Left ventricle myocardium superior (tissue), 1 donor: ENCODE measurements around the gene BRD1. TPM values are rescaled to one million over a fixed set of nuclear protein-coding genes. Genes with fewer than 3 reads are reported as not detected.
"Not testable (repeated sequence)": the region's sequence is repeated elsewhere in the genome, so short reads cannot be mapped to it uniquely, and the experiment has no call there.

ENCODE experiments used
- ATAC-seq: fragments of 200-7000 bp; cut with Tn5 transposase; one replicate; pipeline ENCODE4 v1.9.1; 2020; ENCODE audit warnings: mild to moderate bottlenecking, moderate library complexity
- DNase-seq: peaks from one replicate; pipeline ENCODE4 v3.0.0-alpha.2; 2020
- intact Hi-C: fragments of 100-400 bp; cut with micrococcal nuclease; formaldehyde crosslinking; loops from one replicate; pipeline ENCODE4 v1.11.0; 2022
- total RNA-seq: library from RNA; stranded (reverse); fragmentation: NEBNext Ultra II Directional; extraction: Animal tissue kit (Norgen Biotek cat#: 25700); gene quantifications from one replicate; pipeline ENCODE4 v1.2.1, GENCODE V29; 2021
- donor health status: DM: no; HTN: yes; CAD: no; lungs with severe emphysema.

BRD1 gene
- total RNA-seq, 1 donor from 2014 or later, result 18.7 TPM

DNA sequence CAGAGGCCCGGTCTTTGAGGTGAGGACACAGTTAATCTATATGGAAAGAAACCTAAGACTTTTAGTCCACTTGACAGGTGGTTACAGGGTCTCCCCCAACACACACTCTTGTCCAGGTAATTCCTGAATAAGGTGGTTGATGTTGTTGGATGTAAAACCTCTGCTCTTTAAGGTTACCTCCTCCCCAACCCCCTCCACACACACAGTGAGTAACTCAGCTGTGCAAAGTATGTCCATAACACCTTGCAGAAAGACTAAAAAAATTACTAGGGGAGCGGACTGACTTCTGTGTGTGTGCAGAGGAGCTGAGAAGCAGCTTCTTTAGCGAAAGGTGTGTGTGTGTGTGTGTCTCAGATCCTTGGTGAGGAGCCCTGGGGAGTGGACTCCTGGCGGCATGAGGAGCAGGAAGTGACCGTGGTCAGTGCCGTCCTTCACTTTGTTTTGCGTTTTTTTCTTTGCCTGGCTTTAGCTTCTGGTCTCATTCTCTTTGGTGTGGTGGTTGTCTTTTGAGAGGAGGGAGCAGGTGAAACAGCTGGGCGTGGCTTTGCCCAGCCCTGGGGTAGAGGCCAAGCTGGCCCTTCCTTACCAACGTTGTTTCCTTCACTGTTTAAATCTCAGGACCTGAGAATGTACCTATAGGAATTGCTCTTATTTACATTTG, 27.7 kb upstream of the BRD1 start:
- intact Hi-C loops, result no loop called here
- DNase-seq, result no peak
- no peak for ATAC-seq

DNA sequence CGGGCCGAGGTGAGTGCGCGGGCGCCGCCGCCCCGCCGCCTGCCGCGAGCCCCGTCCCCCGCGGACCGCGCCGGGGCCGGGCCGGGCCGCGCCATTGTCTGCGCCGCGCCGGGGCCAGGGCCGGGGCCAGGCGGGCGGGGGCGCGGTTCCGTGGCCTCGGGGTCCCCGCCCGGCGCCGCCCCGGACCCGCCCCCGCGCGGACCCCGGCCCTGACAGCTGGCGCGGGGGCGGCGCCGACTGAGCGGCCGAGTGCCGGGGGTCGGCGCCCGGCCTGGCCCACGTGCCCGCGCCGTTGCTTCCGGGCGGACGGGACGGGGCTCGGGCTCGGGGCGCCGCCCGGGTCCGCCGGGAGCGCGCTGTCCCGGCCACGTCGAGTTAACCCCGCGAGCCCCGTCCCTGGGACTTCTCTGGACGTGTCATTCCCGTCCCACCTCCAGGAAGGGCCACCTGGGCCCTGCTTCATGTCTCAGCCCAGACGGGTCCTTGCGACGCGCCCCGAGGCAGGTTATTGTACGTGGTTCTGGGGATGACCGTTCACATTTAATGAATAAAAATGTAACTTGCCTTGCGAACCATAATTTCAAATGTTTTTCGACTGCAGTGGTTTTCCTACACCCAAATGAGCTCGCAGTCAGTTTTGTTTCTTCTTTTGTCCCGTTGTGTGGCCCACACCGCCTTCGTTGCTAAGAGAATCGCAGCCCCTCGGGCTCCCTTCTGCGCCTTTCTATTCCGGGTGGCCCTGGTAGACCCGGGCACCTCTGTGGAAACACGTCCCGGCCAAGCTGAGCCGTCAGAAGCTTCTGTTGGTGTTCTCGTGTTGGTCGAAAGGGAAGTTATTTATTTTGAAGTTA, 26.5 kb upstream of the BRD1 start:
- DNase-seq (peak; percentile 50), ATAC-seq (no peak)
- intact Hi-C loops, result no loop called here

DNA sequence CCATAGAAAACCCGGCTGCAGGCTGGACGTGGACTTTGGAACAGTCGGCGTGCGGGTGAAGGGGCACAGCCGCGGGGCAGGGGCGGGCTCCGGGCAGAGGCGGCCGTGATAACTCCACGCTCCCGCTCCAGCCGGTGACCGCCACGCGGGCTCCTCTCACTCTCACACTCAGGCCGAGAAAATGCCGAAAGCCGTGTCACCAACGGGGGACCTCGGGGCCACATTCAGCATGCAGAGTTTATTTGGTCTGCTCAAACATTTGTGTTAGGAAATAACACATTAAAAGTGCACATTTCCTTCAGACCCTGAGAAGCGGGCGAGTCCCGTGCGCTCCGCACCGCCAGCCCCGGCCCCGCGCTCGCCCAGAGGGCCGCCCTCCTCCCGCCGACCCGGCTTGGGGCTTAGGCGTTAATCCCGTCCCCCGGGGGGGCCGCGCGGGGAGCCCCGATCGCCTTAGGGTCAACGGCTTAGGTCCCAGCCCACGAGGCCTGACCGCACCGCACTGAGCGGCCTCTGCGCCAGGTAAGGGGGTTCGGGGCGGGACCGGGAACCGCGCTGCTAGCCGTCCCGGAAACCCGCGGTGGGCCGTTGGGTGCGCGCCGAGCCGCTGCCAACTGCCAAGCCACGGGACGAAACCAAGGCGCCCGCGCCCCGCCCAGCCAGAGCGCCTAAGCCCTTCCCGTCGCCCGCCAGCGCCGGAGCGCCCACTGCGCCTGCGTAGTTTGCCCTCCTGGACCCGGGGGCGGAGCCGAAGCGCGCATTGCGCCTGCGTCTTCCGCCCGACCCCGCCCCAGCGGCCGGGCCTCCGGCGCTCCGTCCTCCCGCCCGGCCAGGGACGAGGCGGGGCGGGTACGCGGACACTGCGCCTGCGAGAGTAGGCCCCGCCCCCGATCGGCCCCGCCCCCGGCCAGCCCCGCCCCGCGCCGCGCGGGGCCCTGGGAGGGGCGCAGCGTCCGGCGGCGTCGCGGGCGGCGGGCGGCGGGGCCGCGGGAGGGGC, 25.5 kb upstream of the BRD1 start, which contains the start of gene ZBED4:
TSS of gene ZBED4 (plus strand) at position 947 of the 997 bp plus-strand sequence. CDS start 29,819 bp downstream, outside the sequence.
- ATAC-seq (peak; percentile 95), DNase-seq (peak; percentile 100)
- intact Hi-C loops, result no loop called here

DNA sequence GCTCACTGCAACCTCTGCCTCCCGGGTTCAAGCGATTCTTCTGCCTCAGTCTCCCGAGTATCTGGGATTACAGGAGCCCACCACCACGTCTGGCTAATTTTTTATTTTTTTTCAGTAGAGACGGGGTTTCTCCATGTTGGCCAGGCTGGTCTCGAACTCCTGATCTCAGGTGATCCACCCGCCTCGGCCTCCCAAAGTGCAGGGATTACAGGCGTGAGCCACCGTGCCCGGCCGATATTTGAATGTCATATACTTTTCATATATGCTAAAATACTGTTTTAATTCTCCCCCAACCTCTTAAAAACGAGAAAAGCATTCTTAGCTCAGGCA, 24.9 kb upstream of the BRD1 start:
- intact Hi-C loops, DNase-seq, ATAC-seq: not testable (repeated sequence)

DNA sequence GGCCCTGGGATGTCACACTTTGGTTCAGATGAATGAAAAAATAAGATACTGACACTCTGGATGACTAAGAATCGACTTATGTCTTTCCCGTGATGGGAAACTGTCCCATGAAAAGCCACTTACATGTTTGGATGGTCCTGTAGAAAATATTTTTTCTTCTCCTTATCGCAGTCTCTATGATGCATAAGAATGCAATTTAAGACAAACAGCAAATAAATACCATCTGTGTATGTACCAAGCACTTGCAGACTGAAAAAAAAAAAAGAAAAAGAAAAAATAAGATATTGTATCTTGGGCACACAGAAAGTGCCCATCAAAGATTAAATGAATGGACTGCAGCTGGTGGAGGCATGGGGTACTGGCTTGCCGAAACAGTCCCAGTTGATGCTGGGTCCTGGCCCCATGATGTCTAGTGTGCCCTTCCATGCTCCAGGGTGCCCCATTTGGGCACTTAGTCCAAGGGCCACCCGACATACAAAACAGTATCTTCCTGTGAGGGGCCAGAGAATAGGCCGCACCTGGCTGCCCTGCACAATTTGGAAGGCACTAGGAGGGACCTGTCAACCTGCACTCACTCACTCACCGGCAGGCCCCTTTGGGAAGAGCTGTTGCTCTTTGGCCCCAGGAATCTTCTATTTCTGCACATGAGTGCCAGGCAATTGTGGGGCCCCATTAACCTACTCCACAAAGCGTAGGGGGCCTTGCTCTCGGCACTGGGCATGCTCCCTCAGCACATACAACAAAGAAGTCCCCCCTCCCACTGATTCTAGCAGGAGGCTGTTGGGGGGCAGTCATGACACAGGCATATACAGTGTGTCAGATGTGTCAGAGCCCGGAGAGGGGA, 23.5 kb upstream of the BRD1 start:
- ATAC-seq (no peak), DNase-seq (no peak)
- intact Hi-C loops, result no loop called here

DNA sequence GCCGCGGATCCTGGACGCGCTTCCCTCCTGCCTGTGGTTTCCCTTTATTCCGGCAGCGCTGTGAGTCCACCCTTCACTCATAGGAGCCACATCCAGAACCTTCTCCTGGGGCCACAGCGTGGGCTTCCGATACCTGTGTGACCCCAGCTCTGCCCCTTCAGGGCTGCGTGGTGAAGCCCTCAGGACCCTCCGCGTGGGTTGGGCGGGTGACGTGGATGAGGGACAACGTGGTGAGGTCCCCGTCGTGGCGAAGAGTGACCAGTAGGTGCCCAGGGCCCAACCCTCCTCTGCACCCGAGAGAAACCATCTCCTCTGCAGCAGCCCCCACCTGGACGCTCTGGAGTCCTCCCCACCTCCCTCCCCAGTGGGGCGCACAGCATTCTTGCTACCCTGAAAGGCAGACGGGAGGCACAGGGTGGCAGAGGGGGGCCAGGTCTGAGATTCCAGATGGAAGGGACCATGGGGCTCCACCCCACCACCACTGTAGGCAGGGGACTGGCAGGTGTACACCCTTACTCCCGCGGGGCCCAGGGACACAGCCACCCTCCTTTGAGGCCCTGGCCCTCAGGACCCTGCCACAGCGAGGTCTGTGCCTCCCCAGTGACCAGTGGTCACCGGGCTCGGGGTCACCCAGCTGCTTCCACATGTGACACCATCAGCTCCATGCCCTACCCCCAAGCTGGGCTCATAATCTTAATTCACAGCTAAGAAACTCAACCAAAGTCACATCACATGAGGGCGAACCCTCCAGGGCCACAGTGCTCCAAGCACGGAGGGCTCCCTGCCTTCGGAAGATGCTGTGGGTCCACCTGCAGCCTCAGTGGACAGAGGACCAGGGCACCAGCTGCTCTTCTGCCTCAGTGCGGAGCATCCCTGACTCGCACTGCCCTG, 22.6 kb upstream of the BRD1 start:
- ATAC-seq (no peak), DNase-seq (no peak)
- intact Hi-C loops, result no loop called here

DNA sequence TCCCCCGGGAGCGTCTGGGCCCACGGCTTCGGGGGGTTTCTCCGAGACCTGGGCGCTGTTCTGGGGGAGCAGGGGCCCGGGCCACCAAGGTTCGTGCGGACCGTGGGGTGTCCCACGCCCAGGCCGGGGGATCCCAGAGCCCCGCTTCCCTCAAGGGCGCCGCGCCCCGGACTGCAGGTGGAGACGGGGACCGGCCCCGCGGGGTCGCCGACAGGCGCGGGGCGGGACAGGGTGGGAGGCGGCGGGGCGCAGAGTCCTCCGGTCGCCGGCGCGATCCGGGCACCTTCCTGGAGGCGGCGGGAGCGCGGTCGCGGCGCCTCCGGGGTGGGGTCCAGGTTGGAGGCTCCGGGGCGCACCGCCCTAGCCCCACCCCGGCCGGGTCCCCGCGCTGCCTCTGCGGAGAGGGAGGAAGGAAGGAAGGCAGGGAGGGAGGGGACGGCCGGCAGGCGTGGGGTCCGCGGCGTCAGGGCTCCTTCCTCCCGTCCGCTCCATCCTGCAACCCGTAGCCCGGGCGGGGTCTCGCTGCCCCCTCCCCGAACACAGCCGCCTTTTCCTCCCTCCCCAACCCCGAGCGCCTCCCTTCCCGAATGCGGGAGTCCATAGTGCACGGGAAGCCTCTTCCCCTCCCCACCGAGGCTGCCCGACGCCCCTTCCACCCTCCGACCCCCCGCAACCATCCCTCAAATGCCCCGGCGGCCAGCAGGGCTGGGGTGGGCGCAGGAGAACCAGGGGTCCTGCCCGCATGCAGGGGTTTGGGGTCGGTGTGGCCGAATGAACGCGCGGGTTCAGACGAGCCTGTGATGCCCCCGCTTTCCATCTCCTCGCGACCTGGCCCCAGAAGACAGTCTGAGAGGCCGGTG, 21.7 kb upstream of the BRD1 start:
- intact Hi-C loops, result no loop called here
- ATAC-seq (no peak), DNase-seq (no peak)

DNA sequence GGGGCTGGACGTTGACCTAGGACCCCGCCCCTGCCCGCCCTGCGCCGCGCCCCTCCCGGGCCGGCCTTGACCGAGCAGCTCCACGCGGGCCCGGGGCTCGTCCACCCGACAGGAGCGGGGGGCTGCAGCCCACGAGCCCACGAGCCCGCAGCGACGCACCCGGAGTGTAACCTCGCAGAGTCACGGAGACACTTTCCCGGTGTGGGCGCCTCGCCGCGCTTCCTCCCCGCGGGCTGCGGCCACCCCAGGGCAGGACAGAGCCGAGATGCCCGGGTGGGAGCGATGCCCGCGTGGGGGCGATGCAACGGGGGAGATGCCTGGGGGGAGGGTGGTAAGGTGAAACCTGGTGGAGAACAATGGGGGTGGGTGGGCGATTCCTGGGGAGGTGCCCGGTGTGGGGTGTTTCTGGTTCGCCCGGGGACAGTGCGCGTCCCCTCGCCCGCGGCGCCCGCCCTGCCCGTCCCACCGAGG, 21.1 kb upstream of the BRD1 start:
- DNase-seq (no peak), ATAC-seq (no peak)
- intact Hi-C loops, result no loop called here

DNA sequence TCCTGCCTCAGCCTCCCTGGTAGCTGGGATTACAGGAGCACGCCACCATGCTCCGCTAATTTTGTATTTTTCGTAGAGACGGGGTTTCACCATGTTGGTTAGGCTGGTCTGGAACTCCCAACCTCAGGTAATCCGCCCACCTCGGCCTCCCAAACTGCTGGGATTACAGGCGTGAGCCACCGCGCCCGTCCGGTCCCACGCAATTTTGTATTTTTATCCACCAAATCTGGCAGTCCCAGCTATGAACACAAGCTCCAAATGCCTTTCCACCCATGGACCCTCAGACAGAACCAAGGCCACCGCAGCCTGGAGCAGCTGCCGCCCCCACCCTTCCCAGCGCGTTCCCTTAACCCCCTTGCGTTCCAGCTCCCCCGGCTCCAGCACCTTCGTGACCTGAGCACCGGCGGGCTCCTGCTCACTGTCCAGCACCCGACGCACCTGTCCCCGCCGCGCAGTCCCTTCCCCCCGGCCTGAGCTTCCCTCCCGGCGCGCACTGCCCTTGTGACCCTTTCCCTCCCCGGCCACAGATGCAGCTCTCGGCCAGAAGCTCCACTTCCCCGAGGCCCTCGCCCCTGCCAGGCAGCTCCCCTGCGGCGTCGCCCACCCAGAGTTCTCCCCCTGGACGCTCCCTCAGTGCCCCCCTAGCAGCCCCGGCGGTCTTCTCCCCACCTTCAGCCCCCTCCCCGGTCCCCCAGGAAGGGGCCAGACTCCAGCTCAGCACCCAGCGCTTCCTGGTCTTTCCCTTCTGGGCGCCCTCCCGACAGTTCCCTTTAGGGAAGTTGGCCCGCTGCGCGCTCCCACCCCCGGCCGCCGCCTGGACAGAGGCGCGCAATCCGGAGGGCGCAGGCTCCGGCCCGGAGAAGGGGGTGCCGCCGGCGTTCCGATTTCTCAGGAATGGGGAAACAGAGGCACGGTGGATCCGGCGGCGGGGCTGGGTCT, 20.3 kb upstream of the BRD1 start:
- intact Hi-C loops, result no loop called here
- DNase-seq (peak; percentile 52), ATAC-seq (no peak)

DNA sequence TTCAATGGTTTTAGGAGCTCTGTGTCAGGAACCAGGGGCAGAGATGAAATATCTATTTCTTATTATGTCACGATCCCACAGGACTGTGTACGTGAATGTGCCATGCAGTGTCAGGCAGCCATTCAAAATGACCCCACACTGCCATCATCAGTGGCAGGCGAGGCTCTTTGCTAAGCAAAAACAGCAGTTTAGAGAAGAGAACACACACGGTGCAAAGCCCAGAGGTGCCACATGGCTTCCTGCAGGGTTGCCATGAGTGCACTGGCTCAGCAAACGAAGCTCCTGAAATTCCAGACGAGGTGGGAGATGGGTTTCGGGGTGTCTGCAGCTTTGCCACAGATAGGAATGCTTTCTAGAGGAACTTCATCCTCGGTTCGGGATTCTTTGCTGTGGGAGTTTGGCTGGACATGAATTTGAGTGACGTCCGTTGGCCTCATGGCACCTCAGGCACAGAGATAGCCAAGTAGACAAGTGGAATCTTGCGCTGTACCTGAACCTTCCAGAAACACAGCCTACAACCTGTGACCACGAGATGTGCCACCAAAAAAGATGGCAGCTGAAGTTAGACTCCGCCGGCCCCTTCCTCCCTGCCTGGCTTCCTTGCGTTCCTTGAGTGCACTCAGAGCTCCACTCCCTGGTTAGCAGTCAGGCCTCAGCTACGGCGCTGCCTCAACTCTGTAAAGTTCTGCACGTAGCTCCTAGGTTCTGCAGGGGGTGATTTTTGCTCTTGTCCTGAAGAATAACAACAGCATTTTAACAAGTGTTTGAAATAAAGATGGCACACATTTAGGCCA, 18.2 kb upstream of the BRD1 start:
- ATAC-seq, result no peak
- DNase-seq, result no peak
- intact Hi-C loops, result no loop called here

DNA sequence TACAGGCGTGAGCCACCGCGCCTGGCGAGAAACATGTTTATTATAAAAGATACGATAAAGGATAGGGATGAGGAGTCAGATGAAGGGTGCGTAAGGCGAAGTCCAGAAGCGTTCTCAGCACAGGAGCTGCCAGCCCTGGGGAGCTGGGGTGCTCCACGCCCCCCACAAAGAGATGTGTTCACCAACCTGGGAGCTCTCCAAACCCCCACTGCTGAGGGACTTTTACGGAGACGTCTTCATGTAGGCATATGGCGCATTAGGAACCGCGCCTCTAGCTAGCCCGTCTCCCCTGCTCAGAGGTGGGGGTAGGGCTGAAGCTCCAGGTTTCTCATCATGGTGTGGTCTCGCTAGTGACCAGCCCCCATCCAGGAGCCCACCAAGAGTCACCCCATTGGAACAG, 17.6 kb upstream of the BRD1 start:
- ATAC-seq (no peak), DNase-seq (no peak)
- intact Hi-C loops, result no loop called here

DNA sequence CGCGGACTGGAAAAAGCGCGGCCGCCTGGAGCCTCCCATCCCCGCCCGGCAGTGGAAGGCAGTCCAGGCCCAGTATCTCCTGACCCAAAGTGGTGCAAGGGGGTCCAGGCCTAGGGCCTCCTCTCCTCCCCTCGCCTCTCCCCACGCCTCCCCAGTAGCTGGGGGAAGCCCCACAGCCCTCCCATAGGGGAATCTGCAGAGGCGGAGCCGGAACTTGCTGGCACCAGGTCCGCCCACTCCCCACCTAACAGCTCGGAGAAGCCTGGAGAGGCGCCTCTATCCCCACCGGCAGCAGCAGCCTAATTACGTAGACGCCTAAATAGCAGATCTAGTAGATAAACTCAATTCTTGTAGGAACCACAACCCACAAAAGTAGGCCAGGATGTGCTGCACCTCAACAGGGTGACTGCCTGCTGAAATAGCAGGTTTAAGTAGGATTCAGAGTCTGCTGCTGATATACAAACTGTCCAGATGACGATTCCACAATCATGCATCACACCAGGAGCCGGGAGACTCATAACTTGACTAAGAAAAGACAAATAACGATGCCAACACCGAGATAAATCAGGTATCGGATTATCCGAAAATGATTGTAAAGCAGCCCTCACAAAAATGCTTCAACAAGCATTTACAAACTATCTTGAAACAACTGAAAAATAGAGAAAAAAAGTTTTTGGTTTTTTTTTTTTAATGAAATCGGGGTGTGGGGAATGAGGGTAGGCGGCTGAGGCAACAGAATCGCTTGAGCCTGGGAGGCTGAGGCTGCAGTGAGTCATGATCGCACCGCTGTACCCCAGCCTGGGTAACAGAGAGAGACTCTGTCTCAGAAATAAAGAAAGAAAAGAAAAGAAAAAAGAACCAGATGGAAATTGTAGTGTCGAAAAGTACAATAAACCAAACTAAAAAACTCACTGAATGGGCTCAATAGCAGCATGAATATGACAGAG, 11.4 kb upstream of the BRD1 start:
- DNase-seq, result no peak
- ATAC-seq, result peak; percentile 24
- intact Hi-C loops, result no loop called here

DNA sequence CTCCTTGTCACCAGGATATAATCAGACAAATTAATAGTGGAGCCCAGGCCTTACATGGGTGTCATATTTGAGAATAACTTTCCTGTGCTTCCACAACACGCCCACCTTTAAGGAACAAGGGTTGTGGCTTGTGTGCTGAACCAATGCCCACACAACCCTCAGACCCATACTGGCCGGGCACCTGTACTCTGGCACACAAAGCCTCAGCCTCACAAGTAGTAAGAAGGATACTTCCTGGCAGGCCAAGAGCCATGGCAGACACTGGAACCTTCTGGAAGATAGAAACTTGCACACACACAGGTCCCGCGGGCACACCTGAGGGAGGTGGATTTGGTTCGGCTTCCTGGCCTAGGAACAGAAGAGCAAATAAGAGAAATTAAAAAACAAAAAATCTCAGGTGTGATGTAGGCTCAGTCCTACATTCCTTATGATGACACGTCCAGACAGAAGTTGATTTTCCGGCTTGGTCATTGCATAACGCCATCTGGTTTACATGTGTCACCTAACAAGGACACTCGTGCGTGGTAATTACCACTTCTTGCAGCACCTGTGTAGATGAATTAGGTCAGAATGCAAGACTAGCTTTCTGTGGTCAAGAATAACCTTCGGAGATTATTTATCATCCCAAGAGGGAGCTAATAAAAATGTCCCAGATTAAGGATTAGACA, 5.8 kb upstream of the BRD1 start:
- DNase-seq (no peak), ATAC-seq (no peak)
- intact Hi-C loops, result no loop called here
